Small intestine (tissue), 7 donors: ENCODE measurements around the gene ZNF407. TPM values are rescaled to one million over a fixed set of nuclear protein-coding genes. Genes with fewer than 3 reads are reported as not detected.

Source experiments
- DNase-seq, 2 donors: peaks; one replicate each; pipeline versions ENCODE4 v3.0.0 to v3.0.0-alpha.2; 2013
- FAIRE-seq: peaks from 2 replicates; lab custom pipeline; 2012; peaks lifted over from hg19 to GRCh38; lab: Jason Lieb, UNC
- H3K27ac ChIP-seq, 3 donors: one replicate each; pipeline ENCODE4 v1.5.1; 2013; ENCODE audit warnings: low read length in 2 of 3, mild to moderate bottlenecking in 2 of 3, control low read depth in 1 of 3, inconsistent platforms in 1 of 3, low read depth in 1 of 3, moderate library complexity in 1 of 3
- H3K27me3 ChIP-seq, 3 donors: one replicate each; pipeline ENCODE4 v1.6.1; 2013; ENCODE audit warnings: low read length in 3 of 3, inconsistent platforms in 1 of 3; ENCODE audit not compliant: control insufficient read depth in 3 of 3, insufficient read depth in 3 of 3
- H3K36me3 ChIP-seq, 3 donors: one replicate each; pipeline ENCODE4 v1.6.1; 2013; ENCODE audit warnings: low read length in 3 of 3, inconsistent platforms in 1 of 3, low read depth in 1 of 3, mild to moderate bottlenecking in 1 of 3, moderate library complexity in 1 of 3; ENCODE audit not compliant: control insufficient read depth in 3 of 3, insufficient read depth in 2 of 3
- H3K4me1 ChIP-seq, 3 donors: one replicate each; pipeline ENCODE4 v1.6.1; 2013; ENCODE audit warnings: low read length in 2 of 3, inconsistent platforms in 1 of 3, low read depth in 1 of 3, mild to moderate bottlenecking in 1 of 3, moderate library complexity in 1 of 3; ENCODE audit not compliant: control insufficient read depth in 3 of 3, insufficient read depth in 2 of 3
- H3K4me3 ChIP-seq, 3 donors: one replicate each; pipeline ENCODE4 v1.5.1; 2013; ENCODE audit warnings: low read length in 3 of 3, control low read depth in 1 of 3, inconsistent platforms in 1 of 3, low read depth in 1 of 3, mild to moderate bottlenecking in 1 of 3, moderate library complexity in 1 of 3
- H3K9me3 ChIP-seq, 2 donors: one replicate each; pipeline ENCODE4 v1.6.1; 2013; ENCODE audit warnings: low read depth in 1 of 2, low read length in 1 of 2; ENCODE audit not compliant: control insufficient read depth in 2 of 2, insufficient read depth in 1 of 2
- WGBS, 3 donors: extraction: QIAGEN DNeasy Blood & Tissue Kit; methylation state at CpG; one replicate each; pipeline ENCODE4 v1.1.7; 2013; 5-methylcytosine and 5-hydroxymethylcytosine counted together
- polyA plus RNA-seq, 4 donors: library from polyadenylated mRNA; stranded (reverse) in 3 of 4; unstranded in 1 of 4; fragments of 200-250 nt in 3 of 4; fragments of 120-200 nt in 1 of 4; gene quantifications; one replicate each; pipeline versions ENCODE4 v1.2.1 to v1.2.3, GENCODE V29; 2013
- donor health status: healthy with polysubstance abuse.
- donor health status: control.
- donor health status: control.
- donor health status: Bipolar disorder and iron deficiency.
- donor health status: healthy.

Gene ZNF407
- polyA plus RNA-seq, 4 donors, result 2.7 to 6.3 (median 4.0) TPM

DNA sequence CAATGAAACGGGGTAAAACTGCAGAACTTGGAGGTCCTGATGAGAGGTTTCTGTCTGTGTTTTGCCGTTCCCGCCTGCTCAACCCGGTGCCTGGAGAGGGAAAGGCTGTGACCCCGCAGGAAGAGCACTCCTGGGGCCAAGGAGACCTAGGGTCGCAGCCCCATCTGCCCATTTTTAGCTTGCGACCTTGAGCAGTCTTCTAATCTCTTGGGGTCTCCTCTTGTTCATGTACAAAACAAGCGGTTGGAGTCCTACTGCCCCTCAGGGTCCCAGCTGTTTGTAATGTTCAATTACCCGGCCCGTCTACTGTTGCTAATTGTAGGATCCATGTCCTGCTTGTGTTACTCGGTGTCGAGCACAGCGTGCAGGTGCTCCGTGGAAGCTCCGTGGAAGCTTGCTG is 506.8 kb downstream of the ZNF407 start:
- FAIRE-seq, result no peak
- Histone ChIP-seq H3K27me3 (no peaks in the 10 kb centered on the region), H3K36me3 (no peaks in the 10 kb centered on the region), H3K9me3 (peaks cover 0 to 15% of the 10 kb centered on the region in 2 donors), H3K27ac (no peak overlapping the region), H3K4me1 (no peaks in the 10 kb centered on the region), H3K4me3 (no peak overlapping the region)
- no peak for DNase-seq
- 92 to 96% (median 94%) methylated on average over 15 of the region's 15 CpGs for WGBS, 3 donors

DNA sequence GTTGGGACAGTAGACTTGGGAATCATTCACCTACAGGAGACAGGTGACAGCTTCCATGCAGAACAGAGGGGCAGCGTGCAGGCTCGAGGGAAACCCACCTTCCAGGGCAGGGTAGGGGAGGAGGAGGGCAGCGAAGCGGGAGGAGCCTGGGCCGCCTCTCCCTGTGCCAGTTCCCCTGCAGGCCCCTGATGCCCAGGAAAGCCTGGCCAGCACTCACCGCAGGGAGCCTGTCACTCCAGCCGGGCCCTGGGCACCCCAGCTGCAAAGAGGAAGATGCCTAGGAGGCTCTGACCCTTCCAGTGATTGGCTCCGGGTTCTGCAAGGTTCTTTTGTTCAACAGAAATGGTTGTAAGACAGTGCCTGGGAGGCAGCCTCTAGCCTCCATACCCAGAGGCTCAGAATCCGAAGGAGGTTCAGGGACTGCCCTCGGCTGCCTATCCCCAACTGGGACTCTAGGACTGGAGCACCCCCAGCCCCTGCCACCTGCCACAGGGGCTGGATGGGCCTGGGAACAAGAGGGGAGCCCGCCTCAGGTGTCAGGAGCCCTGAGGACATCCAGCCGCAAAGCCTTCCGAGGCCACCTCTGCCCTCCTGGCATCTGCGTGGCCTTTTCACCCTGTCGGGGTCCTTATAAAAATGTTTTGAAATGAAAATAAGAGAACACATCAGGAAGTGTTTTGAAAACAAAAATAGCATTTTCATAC is 508.0 kb downstream of the ZNF407 start:
- Histone ChIP-seq H3K9me3 (peaks cover 0 to 10% of the 10 kb centered on the region in 2 donors), H3K4me3 (no peak overlapping the region), H3K36me3 (no peaks in the 10 kb centered on the region), H3K27ac (no peak overlapping the region), H3K4me1 (no peaks in the 10 kb centered on the region), H3K27me3 (no peaks in the 10 kb centered on the region)
- FAIRE-seq, result no peak
- WGBS, 3 donors, result 87 to 92% (median 91%) methylated on average over 14 to 15 of the region's 15 CpGs
- DNase-seq, result no peak

DNA sequence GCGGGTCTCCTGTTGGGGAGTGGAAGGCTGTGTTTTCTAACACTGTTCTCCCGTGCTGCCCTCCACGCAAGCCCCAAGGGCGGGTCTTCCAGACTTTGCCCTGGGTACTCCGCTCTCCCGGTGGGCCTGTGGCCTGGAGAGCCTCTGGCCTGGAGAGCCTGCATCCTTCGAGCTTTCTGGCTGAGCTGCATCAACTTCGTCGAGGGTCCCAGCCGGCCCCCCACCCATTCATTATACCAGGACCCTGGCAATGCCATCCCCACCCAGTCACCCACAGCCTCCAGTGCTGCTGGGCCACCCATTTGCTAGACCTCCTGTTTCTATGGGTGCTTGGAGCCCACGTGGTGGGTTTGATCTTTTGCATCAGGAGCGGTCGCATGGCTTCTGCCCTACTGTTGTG is 509.1 kb downstream of the ZNF407 start:
- no peaks in the 10 kb centered on the region for H3K27me3 ChIP-seq
- H3K9me3 ChIP-seq, result no peaks in the 10 kb centered on the region
- peaks cover 0 to 3% (median 0%) of the 10 kb centered on the region in 3 donors for H3K4me1 ChIP-seq
- DNase-seq (no peak), FAIRE-seq (no peak)
- H3K36me3 ChIP-seq, result no peaks in the 10 kb centered on the region
- H3K27ac ChIP-seq, result no peak overlapping the region
- 62 to 81% (median 67%) methylated on average over 13 of the region's 13 CpGs for WGBS, 3 donors
- no peak overlapping the region for H3K4me3 ChIP-seq

DNA sequence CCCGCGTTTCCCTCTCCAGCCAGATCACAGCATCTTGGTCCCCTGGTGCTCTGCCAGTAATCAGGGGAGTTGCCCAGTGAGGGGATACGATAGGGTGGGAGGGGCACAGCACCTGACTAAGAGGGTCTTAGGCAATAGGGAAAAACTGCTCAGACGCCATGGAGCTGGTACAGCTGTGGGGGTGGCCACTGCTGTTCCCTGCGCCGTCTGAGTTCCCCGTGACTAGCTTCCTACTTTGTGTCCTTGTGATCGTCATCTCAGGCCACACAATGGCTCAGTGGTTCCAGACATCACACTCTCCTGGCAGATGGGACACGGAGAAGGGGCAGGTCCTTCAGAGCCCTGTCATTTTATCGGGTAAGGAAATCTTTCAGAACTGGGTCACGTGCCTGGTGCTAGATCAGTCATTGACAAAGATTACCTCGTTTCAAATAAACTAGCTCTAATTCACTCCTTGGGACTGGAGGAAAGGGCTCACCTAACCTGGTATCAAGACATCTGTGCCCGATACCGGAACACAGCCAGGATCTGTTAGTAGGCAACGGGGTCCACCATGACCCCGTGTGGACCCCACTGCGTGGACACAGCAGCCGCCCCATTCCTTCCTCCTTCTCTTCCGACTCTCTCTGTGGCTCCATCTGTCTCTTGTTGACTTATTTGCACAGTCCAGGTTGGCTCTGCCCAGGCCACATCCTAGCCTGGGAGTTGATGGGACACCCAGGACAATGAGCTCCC is 509.7 kb downstream of the ZNF407 start:
- Histone ChIP-seq H3K9me3 (no peaks in the 10 kb centered on the region), H3K4me3 (no peak overlapping the region), H3K27me3 (no peaks in the 10 kb centered on the region), H3K36me3 (no peaks in the 10 kb centered on the region), H3K27ac (no peak overlapping the region), H3K4me1 (peaks cover 0 to 4% (median 1%) of the 10 kb centered on the region in 3 donors)
- no peak for DNase-seq
- WGBS, 3 donors, result 84 to 88% (median 85%) methylated on average over 19 of the region's 19 CpGs
- FAIRE-seq, result no peak

DNA sequence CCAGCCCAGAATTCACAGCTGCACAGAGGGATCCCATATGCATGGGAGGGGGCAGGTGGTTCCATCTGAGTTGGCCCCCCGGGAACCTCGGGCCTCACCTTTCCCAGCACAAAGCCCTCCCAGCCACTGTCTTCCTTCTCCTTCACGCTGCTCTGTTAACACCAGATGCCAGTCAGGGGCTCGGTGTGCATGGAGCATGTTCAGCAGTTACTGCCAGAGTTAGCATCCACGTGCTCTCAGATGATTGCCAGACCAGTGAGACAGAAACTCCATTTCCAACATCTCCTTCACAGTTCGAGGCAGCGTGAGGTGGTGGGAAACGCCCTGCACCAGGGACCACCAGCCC is 510.2 kb downstream of the ZNF407 start:
- DNase-seq, result no peak
- no peak overlapping the region for H3K27ac ChIP-seq
- H3K27me3 ChIP-seq, result no peaks in the 10 kb centered on the region
- 89 to 94% (median 89%) methylated on average over 8 of the region's 8 CpGs for WGBS, 3 donors
- H3K36me3 ChIP-seq, result no peaks in the 10 kb centered on the region
- H3K9me3 ChIP-seq, result no peaks in the 10 kb centered on the region
- peaks cover 0 to 4% (median 1%) of the 10 kb centered on the region in 3 donors for H3K4me1 ChIP-seq
- H3K4me3 ChIP-seq, result no peak overlapping the region
- FAIRE-seq, result no peak

DNA sequence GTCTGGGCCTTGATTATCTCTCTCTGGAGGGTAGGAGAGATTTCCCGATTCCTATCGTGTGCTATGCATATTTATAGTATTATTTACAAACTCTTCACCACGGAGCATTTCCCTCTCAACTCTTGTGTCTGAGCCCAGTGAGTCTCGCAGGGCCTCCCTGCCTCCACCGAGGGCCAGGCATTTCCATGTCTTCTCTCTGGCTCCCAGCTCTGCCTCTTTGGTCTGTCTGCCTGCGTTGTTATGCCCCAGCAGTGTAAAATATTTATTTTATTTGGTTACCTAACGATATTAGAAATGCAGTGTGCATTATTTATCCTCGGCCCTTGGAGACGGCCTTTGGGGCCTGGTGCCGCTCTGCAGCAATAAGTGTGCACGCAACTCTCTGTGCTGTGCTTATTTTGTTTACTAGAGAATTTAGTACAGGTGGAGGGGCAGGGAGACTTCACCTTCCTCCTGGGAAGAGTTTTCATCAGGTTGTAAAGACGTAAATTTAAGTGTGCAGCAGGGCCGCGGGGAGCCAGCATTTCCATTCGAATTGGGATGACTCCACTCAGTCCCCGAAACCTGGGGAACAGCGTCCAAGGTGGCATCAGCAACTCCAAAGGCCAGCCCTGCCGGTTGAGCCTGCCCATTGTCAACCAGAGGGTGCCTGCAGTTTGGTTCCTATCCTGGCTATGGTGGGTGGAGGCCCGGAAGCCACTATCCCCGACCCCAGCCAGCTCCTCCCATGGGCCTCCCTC is 511.1 kb downstream of the ZNF407 start:
- Histone ChIP-seq H3K4me3 (no peak overlapping the region), H3K27ac (no peak overlapping the region), H3K27me3 (no peaks in the 10 kb centered on the region), H3K36me3 (no peaks in the 10 kb centered on the region), H3K9me3 (no peaks in the 10 kb centered on the region), H3K4me1 (peaks cover 0 to 4% (median 1%) of the 10 kb centered on the region in 3 donors)
- 81 to 88% (median 87%) methylated on average over 20 of the region's 20 CpGs for WGBS, 3 donors
- FAIRE-seq, result no peak
- no peak for DNase-seq

DNA sequence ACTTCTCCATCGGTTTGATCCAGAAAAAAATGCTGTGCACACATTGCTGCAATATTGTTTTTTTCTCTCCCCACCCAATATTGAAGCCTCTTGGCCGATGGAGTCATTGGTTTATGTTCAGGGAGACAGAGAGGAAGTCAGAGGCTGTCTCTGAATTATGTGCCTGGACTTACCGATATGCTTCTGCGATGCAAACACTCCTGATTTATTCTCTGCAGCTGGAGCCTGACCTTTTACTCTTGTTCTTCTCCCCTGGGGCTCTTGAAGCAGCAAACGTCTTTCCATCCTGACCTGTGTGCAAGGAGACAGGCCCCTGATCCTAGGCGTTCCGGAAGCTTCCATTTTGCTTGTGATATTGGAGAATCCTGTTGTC is 511.6 kb downstream of the ZNF407 start:
- H3K27ac ChIP-seq, result no peak overlapping the region
- peaks cover 0 to 4% (median 1%) of the 10 kb centered on the region in 3 donors for H3K4me1 ChIP-seq
- no peaks in the 10 kb centered on the region for H3K27me3 ChIP-seq
- DNase-seq (no peak), FAIRE-seq (no peak)
- no peaks in the 10 kb centered on the region for H3K9me3 ChIP-seq
- no peak overlapping the region for H3K4me3 ChIP-seq
- no peaks in the 10 kb centered on the region for H3K36me3 ChIP-seq
- WGBS, 3 donors, result 63 to 87% (median 81%) methylated on average over 7 of the region's 7 CpGs

DNA sequence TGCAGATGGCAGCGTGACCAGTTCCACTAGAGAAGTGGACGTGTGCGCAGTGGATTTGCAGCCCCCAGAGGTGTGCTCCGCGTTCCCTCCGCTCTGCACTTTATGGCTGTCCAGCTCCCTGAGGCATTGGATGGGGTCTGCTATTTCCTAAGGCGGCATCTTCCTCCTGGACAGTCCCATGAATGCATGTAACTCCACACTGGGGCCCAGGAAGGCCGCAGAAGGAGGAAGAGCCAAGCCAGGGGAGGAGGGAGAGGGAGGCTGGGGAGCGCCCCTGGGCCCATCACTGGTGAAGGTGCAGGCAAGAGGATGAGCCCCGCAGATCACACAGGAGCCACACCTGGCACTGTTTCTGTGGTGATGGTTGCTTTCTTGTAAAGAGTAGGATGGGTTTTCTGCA is 512.1 kb downstream of the ZNF407 start:
- Histone ChIP-seq H3K9me3 (no peaks in the 10 kb centered on the region), H3K27ac (no peak overlapping the region), H3K4me3 (no peak overlapping the region), H3K27me3 (no peaks in the 10 kb centered on the region), H3K36me3 (no peaks in the 10 kb centered on the region), H3K4me1 (peaks cover 0 to 4% (median 1%) of the 10 kb centered on the region in 3 donors)
- 96 to 97% (median 96%) methylated on average over 10 of the region's 10 CpGs for WGBS, 3 donors
- FAIRE-seq (no peak), DNase-seq (no peak)
